Measurements from ENCODE around the gene INAFM2.

The INAFM2 gene

DNA sequence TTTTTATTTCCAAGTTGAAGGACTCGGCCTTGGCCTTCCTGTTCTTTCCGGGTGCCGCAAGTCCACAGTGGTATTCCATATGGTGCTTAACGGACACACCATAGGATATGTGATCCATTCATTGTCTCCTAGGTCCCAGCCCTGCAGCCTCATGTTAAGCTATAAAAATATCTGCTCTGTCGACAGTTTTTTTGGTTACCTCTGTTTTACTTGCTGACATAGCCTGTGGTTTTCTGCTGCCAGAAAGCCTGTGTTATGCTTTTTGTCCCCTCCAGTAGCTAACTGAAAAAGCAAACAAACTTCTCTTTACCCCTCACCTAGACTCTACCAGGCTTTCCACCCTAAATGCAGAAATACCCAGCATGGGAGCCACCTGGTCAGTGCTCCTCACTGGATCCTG lies 5.3 kb downstream of the INAFM2 start:
- ATAC-seq (replicated peaks; ENCODE audit: extremely low read depth, poor library complexity, severe bottlenecking) (no peak), DNase-seq (ENCODE audit: low spot score in 2 of 2) (no peak)
- Mint-ChIP-seq H3K9me3 (no peaks in the 10 kb centered on the region), H3K4me3 (no peak overlapping the region), H3K4me1 (peaks cover 22% of the 10 kb centered on the region), H3K27me3 (no peaks in the 10 kb centered on the region), H3K36me3 (ENCODE audit: insufficient read depth) (no peaks in the 10 kb centered on the region), H3K27ac (ENCODE audit: low read depth) (no peak overlapping the region)

GRCh38 chr15:40329804-40330203 lies 6.3 kb downstream of the INAFM2 start:
- H3K4me3 Mint-ChIP-seq, result no peak overlapping the region
- DNase-seq (ENCODE audit: low spot score in 2 of 2) (no peak), ATAC-seq (replicated peaks; ENCODE audit: extremely low read depth, poor library complexity, severe bottlenecking) (no peak)
- peaks cover 20% of the 10 kb centered on the region for H3K4me1 Mint-ChIP-seq
- H3K27me3 Mint-ChIP-seq, result no peaks in the 10 kb centered on the region
- H3K9me3 Mint-ChIP-seq, result no peaks in the 10 kb centered on the region
- H3K27ac Mint-ChIP-seq (ENCODE audit: low read depth), result no peak overlapping the region
- H3K36me3 Mint-ChIP-seq (ENCODE audit: insufficient read depth), result no peaks in the 10 kb centered on the region

- H3K27ac Mint-ChIP-seq (ENCODE audit: low read depth), result no peak overlapping the region
- no peak for ATAC-seq (replicated peaks; ENCODE audit: extremely low read depth, poor library complexity, severe bottlenecking)
Measured at GRCh38 chr15:40330368-40330836, 6.9 kb downstream of the INAFM2 start.

GRCh38 chr15:40331026-40331425 lies 7.5 kb downstream of the INAFM2 start:
- Mint-ChIP-seq H3K4me1 (peaks cover 15% of the 10 kb centered on the region), H3K4me3 (no peak overlapping the region), H3K27ac (ENCODE audit: low read depth) (no peak overlapping the region), H3K9me3 (no peaks in the 10 kb centered on the region), H3K36me3 (ENCODE audit: insufficient read depth) (no peaks in the 10 kb centered on the region), H3K27me3 (no peaks in the 10 kb centered on the region)
- DNase-seq (ENCODE audit: low spot score in 2 of 2) (no peak), ATAC-seq (replicated peaks; ENCODE audit: extremely low read depth, poor library complexity, severe bottlenecking) (no peak)

More at GRCh38 chr15:40330368-40330836, 6.9 kb downstream of the INAFM2 start:
- no peak for DNase-seq (ENCODE audit: low spot score in 2 of 2)
- Mint-ChIP-seq H3K27me3 (no peaks in the 10 kb centered on the region), H3K36me3 (ENCODE audit: insufficient read depth) (no peaks in the 10 kb centered on the region), H3K4me1 (peaks cover 15% of the 10 kb centered on the region), H3K9me3 (no peaks in the 10 kb centered on the region), H3K4me3 (no peak overlapping the region)

DNA sequence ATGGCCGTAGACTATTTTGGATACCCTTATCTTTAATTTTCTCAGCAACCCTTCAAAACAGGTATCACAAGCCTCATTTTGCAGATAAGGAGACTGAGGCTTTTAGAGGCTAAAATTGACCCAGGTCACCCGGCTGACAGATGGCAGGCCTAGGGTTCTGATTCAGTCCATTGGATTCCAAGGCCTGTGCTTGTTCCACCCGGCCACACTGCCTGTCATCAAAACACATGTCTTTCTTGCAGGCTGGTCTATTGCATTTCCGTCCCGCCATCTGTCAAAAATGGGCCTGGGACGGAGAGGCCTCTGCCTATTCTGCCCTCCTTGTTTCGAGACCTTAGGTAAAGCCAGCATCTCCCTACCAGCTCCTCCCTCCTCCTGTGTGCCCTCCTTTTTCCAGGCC lies 8.1 kb downstream of the INAFM2 start:
- H3K4me1 Mint-ChIP-seq, result peaks cover 15% of the 10 kb centered on the region
- H3K36me3 Mint-ChIP-seq (ENCODE audit: insufficient read depth), result no peaks in the 10 kb centered on the region
- DNase-seq (ENCODE audit: low spot score in 2 of 2) (no peak), ATAC-seq (replicated peaks; ENCODE audit: extremely low read depth, poor library complexity, severe bottlenecking) (no peak)
- H3K9me3 Mint-ChIP-seq, result no peaks in the 10 kb centered on the region
- no peak overlapping the region for H3K4me3 Mint-ChIP-seq
- no peak overlapping the region for H3K27ac Mint-ChIP-seq (ENCODE audit: low read depth)
- H3K27me3 Mint-ChIP-seq, result no peaks in the 10 kb centered on the region

DNA sequence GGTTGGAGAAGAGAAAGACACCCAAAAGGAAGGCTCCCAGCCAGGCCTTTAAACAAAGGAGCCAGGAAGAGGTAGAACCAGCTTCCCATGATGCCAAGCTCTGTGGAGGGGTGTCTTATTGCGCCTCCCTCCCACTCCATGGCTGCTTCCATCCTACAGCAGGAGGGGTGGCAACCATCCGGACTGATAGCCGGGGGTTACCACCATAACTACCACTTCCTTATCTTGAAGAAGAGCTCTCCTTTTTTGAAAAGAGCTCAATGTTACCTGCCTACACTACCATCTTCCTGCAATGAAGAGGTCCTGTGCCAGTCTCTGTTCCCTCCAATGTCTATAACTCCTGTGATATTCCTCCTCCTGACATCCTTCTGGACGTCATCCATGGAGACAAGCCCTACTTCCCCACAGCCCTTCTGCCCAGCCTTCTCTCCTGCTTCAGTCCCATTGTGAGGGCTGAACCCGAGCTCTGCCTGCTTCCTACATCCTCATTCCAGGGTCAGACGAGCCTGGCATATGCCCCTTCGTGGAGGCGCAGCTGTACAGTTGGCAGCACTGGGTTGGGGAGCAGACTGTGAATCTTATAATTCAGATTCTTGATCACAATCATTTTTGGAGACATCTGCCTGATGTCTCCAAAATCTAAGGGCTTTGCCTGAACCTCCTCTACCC lies 8.8 kb downstream of the INAFM2 start:
- H3K9me3 Mint-ChIP-seq, result no peaks in the 10 kb centered on the region

GRCh38 chr15:40333922-40334492 lies 10.5 kb downstream of the INAFM2 start:
- DNase-seq (ENCODE audit: low spot score in 2 of 2) (no peak), ATAC-seq (replicated peaks; ENCODE audit: extremely low read depth, poor library complexity, severe bottlenecking) (no peak)
- no peak overlapping the region for H3K4me3 Mint-ChIP-seq
- H3K9me3 Mint-ChIP-seq, result no peaks in the 10 kb centered on the region
- no peak overlapping the region for H3K27ac Mint-ChIP-seq (ENCODE audit: low read depth)
- no peaks in the 10 kb centered on the region for H3K36me3 Mint-ChIP-seq (ENCODE audit: insufficient read depth)
- H3K27me3 Mint-ChIP-seq, result no peaks in the 10 kb centered on the region
- peaks cover 10% of the 10 kb centered on the region for H3K4me1 Mint-ChIP-seq

More for the DNA sequence above, 8.8 kb downstream of the INAFM2 start:
- no peak overlapping the region for H3K27ac Mint-ChIP-seq (ENCODE audit: low read depth)
- peaks cover 15% of the 10 kb centered on the region for H3K4me1 Mint-ChIP-seq
- ATAC-seq (replicated peaks; ENCODE audit: extremely low read depth, poor library complexity, severe bottlenecking) (no peak), DNase-seq (ENCODE audit: low spot score in 2 of 2) (no peak)
- H3K4me3 Mint-ChIP-seq, result no peak overlapping the region
- no peaks in the 10 kb centered on the region for H3K36me3 Mint-ChIP-seq (ENCODE audit: insufficient read depth)
- no peaks in the 10 kb centered on the region for H3K27me3 Mint-ChIP-seq

GRCh38 chr15:40334541-40334940 lies 11.0 kb downstream of the INAFM2 start:
- Mint-ChIP-seq H3K4me3 (no peak overlapping the region), H3K4me1 (peaks cover 8% of the 10 kb centered on the region), H3K36me3 (ENCODE audit: insufficient read depth) (no peaks in the 10 kb centered on the region), H3K9me3 (no peaks in the 10 kb centered on the region), H3K27me3 (no peaks in the 10 kb centered on the region), H3K27ac (ENCODE audit: low read depth) (no peak overlapping the region)
- no peak for ATAC-seq (replicated peaks; ENCODE audit: extremely low read depth, poor library complexity, severe bottlenecking)
- DNase-seq (ENCODE audit: low spot score in 2 of 2), result no peak

DNA sequence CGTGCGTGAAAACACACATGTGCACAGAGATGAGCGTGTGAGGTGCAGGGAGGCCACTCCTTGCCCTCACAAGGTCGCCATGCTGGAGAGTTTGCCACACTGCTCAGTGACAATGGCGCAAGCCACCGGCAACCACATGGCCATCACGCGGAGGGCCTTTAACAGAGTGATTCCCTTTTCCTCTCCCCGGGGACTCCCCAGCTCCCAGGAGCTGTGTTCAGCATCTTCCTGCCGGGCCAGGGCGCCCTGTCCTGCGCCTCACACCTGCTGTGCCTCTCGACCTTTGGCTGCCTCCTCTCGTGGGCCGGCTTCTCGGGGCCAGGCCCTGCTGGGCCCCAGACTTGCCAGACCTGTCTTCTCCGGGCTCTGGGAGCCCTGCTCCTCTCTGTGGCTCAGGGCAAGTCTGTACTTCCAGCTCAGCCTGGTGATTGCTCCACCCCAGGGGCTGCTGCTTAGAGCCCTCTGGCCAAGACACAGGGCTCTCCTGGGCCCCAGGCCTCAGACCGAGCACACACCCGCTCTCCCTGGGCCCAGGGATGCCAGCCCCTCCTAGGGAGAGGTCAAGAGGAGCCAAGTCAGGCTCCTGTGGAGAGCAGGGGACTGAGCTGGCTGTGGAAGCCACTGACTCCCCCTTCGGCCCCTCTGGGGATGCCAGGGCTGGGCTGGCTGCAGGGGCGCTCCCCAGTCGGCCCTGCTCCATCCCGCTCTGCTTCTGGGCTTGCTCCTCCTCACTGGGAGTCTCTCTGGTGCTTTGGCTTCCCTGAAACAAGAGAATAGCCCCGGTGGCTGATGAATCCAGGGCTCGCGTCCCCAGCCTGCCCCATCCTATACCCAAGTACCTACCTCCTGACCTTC lies 11.7 kb downstream of the INAFM2 start:
- ATAC-seq (replicated peaks; ENCODE audit: extremely low read depth, poor library complexity, severe bottlenecking), result no peak
- no peak overlapping the region for H3K27ac Mint-ChIP-seq (ENCODE audit: low read depth)
- H3K4me1 Mint-ChIP-seq, result peaks cover 8% of the 10 kb centered on the region
- no peaks in the 10 kb centered on the region for H3K36me3 Mint-ChIP-seq (ENCODE audit: insufficient read depth)
- no peaks in the 10 kb centered on the region for H3K27me3 Mint-ChIP-seq
- no peaks in the 10 kb centered on the region for H3K9me3 Mint-ChIP-seq
- no peak overlapping the region for H3K4me3 Mint-ChIP-seq
- no peak for DNase-seq (ENCODE audit: low spot score in 2 of 2)

GRCh38 chr15:40335938-40336743 lies 12.6 kb downstream of the INAFM2 start:
- Mint-ChIP-seq H3K4me1 (peaks cover 8% of the 10 kb centered on the region), H3K36me3 (ENCODE audit: insufficient read depth) (no peaks in the 10 kb centered on the region), H3K27me3 (no peaks in the 10 kb centered on the region), H3K4me3 (no peak overlapping the region), H3K9me3 (no peaks in the 10 kb centered on the region), H3K27ac (ENCODE audit: low read depth) (no peak overlapping the region)
- DNase-seq (ENCODE audit: low spot score in 2 of 2) (no peak), ATAC-seq (replicated peaks; ENCODE audit: extremely low read depth, poor library complexity, severe bottlenecking) (no peak)

DNA sequence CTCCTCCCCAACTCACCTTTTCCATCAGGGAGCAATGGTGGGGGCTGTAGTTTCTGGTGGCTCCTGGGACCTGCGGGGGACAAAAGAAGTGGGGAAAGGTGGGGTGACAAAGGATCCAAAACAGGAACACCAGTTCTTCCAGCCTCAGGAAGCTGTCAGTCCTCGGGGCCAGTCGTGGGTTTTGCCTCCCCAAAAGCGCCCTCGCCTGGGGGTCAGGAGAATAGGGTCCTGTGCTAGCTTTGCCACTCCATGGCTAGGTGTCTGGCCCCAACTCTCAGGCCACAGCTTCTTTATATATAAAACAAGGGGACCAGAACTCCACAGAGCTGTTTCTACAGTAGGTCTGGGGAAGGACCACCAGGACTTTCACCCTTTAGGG lies 13.2 kb downstream of the INAFM2 start:
- no peaks in the 10 kb centered on the region for H3K27me3 Mint-ChIP-seq
- ATAC-seq (replicated peaks; ENCODE audit: extremely low read depth, poor library complexity, severe bottlenecking) (no peak), DNase-seq (ENCODE audit: low spot score in 2 of 2) (no peak)
- H3K4me1 Mint-ChIP-seq, result peaks cover 8% of the 10 kb centered on the region
- no peaks in the 10 kb centered on the region for H3K9me3 Mint-ChIP-seq
- H3K4me3 Mint-ChIP-seq, result no peak overlapping the region
- H3K36me3 Mint-ChIP-seq (ENCODE audit: insufficient read depth), result no peaks in the 10 kb centered on the region
- no peak overlapping the region for H3K27ac Mint-ChIP-seq (ENCODE audit: low read depth)

- no peaks in the 10 kb centered on the region for H3K9me3 Mint-ChIP-seq
- peaks cover 8% of the 10 kb centered on the region for H3K4me1 Mint-ChIP-seq
- H3K27ac Mint-ChIP-seq (ENCODE audit: low read depth), result no peak overlapping the region
- no peaks in the 10 kb centered on the region for H3K27me3 Mint-ChIP-seq
- H3K4me3 Mint-ChIP-seq, result no peak overlapping the region
- DNase-seq (ENCODE audit: low spot score in 2 of 2) (no peak), ATAC-seq (replicated peaks; ENCODE audit: extremely low read depth, poor library complexity, severe bottlenecking) (no peak)
- H3K36me3 Mint-ChIP-seq (ENCODE audit: insufficient read depth), result no peaks in the 10 kb centered on the region
Measured at GRCh38 chr15:40337597-40337996, 14.1 kb downstream of the INAFM2 start.
